ENCODE data around the gene PRKCB.

Gene PRKCB

GRCh38 chr16:24203675-24204074 lies 367.9 kb downstream of the PRKCB start:
- Histone ChIP-seq H3K27ac (peak overlapping the region; percentile 17), H3K36me3 (peaks cover 91% of the 10 kb centered on the region), H3K4me3 (ENCODE audit: low read depth in 1 of 2, low read length in 1 of 2) (no peak overlapping the region), H3K4me1 (ENCODE audit: control insufficient read depth in 1 of 2, insufficient read depth in 1 of 2, low read depth in 1 of 2, low read length in 1 of 2) (no peaks in the 10 kb centered on the region), H3K27me3 (no peaks in the 10 kb centered on the region), H3K9me3 (no peaks in the 10 kb centered on the region)
- TF ChIP-seq CTCF (IDR thresholded peaks at IDR 0.05): no peak

- Histone ChIP-seq H3K4me3 (ENCODE audit: low read depth in 1 of 2, low read length in 1 of 2) (no peak overlapping the region), H3K27me3 (no peaks in the 10 kb centered on the region), H3K27ac (no peak overlapping the region), H3K4me1 (ENCODE audit: control insufficient read depth in 1 of 2, insufficient read depth in 1 of 2, low read depth in 1 of 2, low read length in 1 of 2) (no peaks in the 10 kb centered on the region), H3K36me3 (peaks cover 91% of the 10 kb centered on the region), H3K9me3 (no peaks in the 10 kb centered on the region)
- no peak for TF ChIP-seq CTCF (IDR thresholded peaks at IDR 0.05)
Measured at GRCh38 chr16:24204150-24204665, 368.4 kb downstream of the PRKCB start.

- Histone ChIP-seq H3K27me3 (no peaks in the 10 kb centered on the region), H3K9me3 (no peaks in the 10 kb centered on the region), H3K4me1 (ENCODE audit: control insufficient read depth in 1 of 2, insufficient read depth in 1 of 2, low read depth in 1 of 2, low read length in 1 of 2) (no peaks in the 10 kb centered on the region), H3K36me3 (peaks cover 92% of the 10 kb centered on the region), H3K4me3 (ENCODE audit: low read depth in 1 of 2, low read length in 1 of 2) (no peak overlapping the region), H3K27ac (no peak overlapping the region)
- TF ChIP-seq CTCF (IDR thresholded peaks at IDR 0.05): no peak
Measured at GRCh38 chr16:24206926-24207325, 371.1 kb downstream of the PRKCB start.

- Histone ChIP-seq H3K4me1 (ENCODE audit: control insufficient read depth in 1 of 2, insufficient read depth in 1 of 2, low read depth in 1 of 2, low read length in 1 of 2) (no peaks in the 10 kb centered on the region), H3K9me3 (no peaks in the 10 kb centered on the region), H3K27ac (no peak overlapping the region), H3K27me3 (no peaks in the 10 kb centered on the region), H3K36me3 (peaks cover 89% of the 10 kb centered on the region), H3K4me3 (ENCODE audit: low read depth in 1 of 2, low read length in 1 of 2) (no peak overlapping the region)
- no peak for TF ChIP-seq CTCF (IDR thresholded peaks at IDR 0.05)
Measured at GRCh38 chr16:24208710-24209109, 372.9 kb downstream of the PRKCB start.

GRCh38 chr16:24214992-24215391 lies 379.2 kb downstream of the PRKCB start:
- peaks cover 75% of the 10 kb centered on the region for H3K36me3 ChIP-seq
- TF ChIP-seq CTCF (IDR thresholded peaks at IDR 0.05): no peak

GRCh38 chr16:24216961-24217360 lies 381.2 kb downstream of the PRKCB start:
- Histone ChIP-seq H3K9me3 (no peaks in the 10 kb centered on the region), H3K4me3 (ENCODE audit: low read depth in 1 of 2, low read length in 1 of 2) (no peak overlapping the region), H3K27ac (no peak overlapping the region), H3K4me1 (ENCODE audit: control insufficient read depth in 1 of 2, insufficient read depth in 1 of 2, low read depth in 1 of 2, low read length in 1 of 2) (no peaks in the 10 kb centered on the region), H3K27me3 (no peaks in the 10 kb centered on the region), H3K36me3 (peaks cover 77% of the 10 kb centered on the region)
- no peak for TF ChIP-seq CTCF (IDR thresholded peaks at IDR 0.05)

More at GRCh38 chr16:24214992-24215391, 379.2 kb downstream of the PRKCB start:
- Histone ChIP-seq H3K27me3 (no peaks in the 10 kb centered on the region), H3K9me3 (no peaks in the 10 kb centered on the region), H3K4me3 (ENCODE audit: low read depth in 1 of 2, low read length in 1 of 2) (no peak overlapping the region), H3K27ac (no peak overlapping the region), H3K4me1 (ENCODE audit: control insufficient read depth in 1 of 2, insufficient read depth in 1 of 2, low read depth in 1 of 2, low read length in 1 of 2) (no peaks in the 10 kb centered on the region)

Data from neutrophil (primary cell).